ENCODE results near the gene WDR38.
A peak's percentile ranks its signal among the peaks of the same experiment; 100 is the strongest.

DNA sequence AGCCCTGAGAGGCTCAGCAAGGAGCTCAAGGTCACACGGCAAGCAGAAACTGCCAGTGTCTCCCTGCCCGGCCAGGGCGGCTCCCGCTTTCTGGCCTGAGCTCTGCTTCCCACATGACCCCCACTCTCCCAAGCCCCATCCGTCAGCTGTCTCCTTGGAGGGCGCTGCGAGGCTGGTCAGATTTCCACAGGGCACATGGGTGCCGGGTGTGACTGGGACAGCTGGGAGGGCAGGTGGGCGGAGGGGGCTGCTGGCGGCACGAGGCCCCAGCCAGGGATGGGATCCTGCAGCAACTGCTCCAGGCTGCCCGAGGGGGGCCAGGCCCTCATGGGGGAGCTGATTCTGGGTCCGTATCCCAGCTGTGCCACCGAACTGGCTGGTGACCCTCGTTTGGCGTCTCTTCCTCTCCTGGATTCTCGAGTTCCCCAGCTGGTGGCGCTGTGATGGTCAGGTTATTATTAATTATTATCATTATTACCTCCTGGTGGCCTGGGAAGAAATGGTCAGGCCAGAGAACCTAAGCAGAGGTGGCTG lies 12.9 kb upstream of the WDR38 start:
- TF ChIP-seq, protein P1, sequence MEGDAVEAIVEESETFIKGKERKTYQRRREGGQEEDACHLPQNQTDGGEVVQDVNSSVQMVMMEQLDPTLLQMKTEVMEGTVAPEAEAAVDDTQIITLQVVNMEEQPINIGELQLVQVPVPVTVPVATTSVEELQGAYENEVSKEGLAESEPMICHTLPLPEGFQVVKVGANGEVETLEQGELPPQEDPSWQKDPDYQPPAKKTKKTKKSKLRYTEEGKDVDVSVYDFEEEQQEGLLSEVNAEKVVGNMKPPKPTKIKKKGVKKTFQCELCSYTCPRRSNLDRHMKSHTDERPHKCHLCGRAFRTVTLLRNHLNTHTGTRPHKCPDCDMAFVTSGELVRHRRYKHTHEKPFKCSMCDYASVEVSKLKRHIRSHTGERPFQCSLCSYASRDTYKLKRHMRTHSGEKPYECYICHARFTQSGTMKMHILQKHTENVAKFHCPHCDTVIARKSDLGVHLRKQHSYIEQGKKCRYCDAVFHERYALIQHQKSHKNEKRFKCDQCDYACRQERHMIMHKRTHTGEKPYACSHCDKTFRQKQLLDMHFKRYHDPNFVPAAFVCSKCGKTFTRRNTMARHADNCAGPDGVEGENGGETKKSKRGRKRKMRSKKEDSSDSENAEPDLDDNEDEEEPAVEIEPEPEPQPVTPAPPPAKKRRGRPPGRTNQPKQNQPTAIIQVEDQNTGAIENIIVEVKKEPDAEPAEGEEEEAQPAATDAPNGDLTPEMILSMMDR (conservative IDR thresholded peaks at IDR 0.05 in 1 of 2, IDR thresholded peaks at IDR 0.05 in 1 of 2; ENCODE audit: low read depth in 1 of 2, low read length in 2 of 2) = peak in 1 of 2 donors; percentile 43
- TF ChIP-seq EZH2 (IDR thresholded peaks at IDR 0.05; ENCODE audit: low read length, missing control alignments) = no peak
